HG02678 (cell line): ENCODE measurements around the gene SPTSSB.

Source experiments
- ATAC-seq: cut with Tn5 transposase; IDR thresholded peaks from one replicate; pipeline ENCODE4 v1.9.1; 2021; ENCODE audit warnings: mild to moderate bottlenecking, moderate library complexity; ENCODE audit not compliant: unreplicated experiment

The SPTSSB gene

DNA sequence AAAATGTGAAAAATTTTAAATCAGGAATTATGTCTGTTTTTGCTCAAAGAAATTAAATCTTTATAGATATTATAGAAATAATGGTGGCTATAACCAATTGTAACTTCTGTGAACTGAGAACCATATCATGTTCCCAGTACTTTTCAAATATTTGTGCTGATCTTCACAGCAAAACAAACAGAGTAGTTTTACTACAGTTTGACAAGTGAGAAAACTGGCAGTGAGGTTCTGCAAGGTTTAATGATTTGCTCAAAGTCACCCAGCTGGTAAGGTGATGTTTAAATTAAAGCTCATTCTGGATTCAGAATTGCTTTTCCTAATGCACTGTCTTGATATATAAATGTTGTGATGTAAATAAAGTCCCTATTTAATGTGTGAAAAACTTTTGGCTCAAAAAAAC lies 22.0 kb upstream of the SPTSSB start:
- ATAC-seq = no peak

DNA sequence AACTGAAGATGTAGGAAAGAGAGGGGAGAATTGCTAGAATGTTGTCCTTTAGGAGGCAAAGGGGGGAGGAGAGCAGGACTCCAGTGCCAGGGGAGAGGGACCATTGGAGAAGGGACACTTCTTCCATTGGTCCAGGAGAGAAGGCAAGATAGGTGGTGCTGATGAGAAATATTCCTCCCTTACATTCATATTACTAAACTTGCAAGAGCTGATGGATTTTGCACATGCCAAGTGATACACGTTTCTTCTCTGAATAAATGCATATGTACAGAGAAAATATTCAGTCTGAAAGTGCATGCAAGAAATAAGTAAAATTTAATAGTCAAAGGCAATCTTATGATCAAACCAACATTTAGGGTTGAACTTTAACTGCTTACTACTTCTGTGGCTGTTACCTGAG lies 21.5 kb upstream of the SPTSSB start:
- ATAC-seq = no peak

DNA sequence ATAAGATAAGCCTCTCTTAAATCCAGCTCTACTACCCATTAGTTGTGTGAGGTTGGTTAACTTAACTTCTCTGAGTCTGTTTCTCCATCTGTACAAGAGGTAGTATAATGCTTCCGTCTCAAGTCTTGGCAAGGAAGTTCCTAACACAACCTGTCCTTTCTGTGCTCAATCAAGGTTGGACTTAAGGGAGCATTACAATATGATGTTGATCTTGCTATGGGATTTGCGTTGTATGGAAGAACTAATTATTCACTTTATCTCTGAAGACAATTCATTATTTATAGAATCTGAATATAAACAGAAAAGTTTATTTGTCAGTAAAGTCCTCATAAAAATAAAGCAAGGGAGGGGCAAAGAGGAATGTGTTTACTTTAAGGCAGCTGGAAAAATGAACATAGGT lies 18.9 kb upstream of the SPTSSB start:
- ATAC-seq = no peak

DNA sequence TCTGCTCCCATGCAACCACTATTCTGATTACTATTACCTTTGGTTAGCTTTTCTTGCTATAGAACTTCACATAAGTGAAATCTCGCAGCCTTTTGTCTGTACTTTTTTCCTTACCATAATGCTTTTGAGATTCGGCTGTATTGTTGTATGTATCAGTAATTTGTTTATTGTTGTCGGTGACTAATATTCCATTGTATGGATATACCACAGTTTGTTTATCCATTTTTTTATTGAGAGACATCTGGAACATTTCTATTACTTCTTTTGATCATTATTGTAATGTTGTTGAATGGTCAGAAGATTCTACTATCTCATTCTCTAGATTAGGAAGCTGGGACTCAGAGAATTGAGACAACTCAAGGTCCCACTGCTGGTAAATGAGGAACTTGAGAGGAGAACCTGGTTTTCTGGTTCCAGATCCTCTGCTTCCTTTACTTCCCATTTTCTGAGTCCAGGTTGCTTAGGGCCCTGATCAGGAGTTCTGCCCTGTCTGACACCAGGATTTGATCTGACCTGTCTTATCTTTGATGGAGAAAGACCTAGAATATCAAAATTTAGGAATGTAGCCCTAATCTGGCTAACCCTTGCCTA lies 18.2 kb upstream of the SPTSSB start:
- ATAC-seq = no peak

DNA sequence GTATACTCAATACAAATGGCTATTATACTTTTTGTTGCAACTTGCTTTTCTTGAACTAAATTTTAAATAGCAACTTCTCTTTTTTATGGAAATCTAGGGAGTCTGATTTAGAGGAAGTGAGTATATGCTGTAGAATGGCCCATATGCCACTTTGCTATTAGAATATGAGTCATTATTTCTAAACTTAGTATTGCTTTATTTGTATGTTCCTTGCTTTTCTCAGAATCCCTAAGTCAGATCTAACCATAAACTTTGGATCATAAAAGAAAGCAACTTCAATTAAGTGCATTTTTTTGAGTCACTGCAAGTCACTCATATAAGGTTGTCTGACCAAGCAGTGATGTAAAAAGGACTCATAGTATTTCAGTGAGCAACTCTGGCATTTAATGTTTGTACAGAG lies 17.5 kb upstream of the SPTSSB start:
- no peak for ATAC-seq

DNA sequence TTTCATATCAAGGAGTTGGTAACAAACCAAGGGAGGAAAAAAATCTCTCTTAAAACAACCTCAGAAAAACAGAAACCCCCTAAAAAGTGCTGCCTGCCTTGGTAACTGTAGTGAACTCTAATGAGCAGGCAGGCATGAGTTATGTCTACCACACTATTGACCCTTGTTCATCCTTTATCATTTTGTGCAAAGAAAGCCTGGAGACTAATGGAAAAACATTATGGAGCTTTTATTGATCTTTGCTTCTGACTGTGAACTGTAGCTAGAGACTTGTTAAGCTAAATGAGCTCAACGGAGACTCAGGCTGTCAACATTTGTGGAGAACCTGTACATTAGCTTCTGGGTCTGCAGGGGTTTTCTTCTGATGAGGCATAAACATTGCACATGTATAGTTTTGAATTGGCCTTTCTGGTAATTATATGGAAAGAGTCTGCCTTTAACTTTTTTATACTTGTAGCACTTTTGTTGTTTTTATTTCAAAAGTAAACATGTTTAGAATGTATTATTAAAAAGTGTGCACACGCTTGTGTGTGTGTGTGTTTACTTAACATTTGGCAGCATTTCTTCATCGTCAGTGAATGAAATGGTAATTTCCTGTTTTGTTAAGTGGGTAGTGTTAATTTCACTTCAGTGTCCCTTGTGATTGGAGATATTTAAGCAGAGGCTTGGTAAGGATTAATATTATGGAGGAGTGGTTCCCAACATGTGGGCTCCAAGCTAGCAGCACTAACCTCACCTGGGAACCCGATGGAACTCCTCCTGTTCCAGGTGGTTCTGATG lies 15.9 kb upstream of the SPTSSB start:
- no peak for ATAC-seq

DNA sequence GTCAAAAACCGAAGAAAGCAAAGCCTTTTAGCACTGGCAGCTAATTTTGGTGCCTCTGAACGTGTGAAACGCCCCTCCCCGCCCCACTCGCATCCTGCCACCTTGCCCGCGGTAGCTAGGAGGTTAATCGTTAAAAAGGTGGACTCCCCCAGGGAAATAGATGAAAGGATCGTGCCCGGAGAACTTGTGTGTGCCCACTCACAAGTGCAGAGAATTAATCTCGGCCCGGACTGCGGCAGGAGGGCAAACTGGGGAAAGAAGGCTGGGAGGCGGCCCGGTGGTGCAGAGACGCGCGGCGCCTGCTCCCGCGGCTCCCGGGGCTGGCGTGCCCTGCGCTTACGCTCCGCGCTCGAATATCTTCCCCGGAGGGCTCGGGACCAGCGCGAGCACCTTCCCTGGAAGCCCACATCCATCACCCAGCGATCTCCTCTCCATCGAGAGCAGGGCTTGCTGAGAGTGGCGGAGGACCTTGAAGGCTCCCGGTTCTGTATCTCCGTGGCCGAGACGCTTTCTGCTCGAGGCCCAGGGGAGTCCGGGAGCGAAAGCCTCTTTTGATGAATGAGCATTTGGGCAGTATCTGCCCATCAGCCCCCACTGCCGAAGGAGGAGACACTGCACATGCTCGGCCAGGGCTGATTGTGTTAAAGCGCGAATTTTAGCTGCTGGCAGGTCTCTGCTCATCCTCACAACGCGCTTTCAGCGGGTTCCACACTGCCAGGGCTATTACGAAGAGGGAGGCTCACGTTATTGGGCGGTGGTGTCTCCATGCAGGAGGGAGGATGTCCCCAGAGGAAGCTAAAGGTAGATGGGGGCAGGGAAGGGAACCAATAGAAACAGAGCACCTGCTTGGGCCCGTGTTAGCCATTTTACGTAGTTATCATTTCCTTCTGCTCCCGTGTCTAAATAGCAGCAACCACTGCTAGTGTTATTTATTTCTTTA lies 1.3 kb upstream of the SPTSSB start:
- peak; percentile 40 for ATAC-seq

DNA sequence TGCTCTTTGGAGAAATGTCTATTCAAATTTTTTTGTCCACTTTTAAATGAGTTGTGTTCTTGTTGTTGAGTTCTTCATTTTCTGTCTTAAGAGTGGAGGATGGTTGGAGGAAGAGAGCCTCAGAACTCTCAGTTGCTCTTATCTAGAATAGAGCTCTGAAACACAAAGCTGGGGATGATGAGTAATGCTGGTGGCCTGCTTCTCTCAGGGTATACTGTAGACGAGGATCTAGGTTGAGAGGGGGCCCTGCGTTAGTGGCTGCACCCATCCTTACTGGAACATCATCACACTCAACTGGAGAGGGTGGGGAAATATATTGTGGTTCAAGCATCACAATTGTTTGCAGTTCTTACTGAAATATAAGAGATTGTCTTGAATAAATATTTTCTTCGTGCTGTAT lies 1.8 kb downstream of the SPTSSB start:
- ATAC-seq = no peak

DNA sequence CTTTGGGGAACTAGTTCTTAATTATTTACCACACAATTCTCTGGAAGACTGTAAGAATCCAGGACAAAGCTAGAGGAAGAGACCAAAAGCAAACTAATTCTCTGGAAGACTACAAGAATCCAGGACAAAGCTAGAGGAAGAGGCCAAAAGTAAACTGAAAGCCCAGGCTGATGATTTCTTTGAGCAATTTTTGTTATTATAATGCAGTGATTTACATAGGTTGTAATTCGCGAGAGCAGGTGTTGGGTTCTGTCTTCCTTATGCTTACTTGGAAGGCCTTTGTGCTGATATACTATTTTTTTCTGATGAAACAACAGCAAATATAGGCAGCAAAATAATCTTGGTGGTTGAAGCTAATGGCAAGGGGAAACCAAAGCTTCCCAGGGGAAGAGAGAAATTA lies 5.2 kb downstream of the SPTSSB start:
- no peak for ATAC-seq

DNA sequence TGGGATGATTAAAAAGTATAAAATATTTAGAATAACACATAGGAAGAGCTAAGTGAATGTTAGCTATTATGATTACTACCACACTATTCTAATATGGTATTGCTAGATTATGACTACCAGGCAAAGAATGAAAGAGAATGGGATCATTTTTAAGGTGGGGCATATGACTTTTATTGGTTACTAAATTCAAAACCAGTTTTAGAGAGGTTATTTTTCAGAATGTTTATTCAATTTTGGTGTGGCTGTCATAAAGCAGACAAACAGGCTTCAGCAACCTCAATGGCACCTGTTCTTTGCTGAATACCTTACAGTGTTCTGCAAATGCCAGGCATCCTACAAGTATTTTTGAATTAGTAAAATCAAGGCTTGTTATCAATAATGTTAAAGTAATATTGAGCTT lies 12.8 kb downstream of the SPTSSB start:
- no peak for ATAC-seq

DNA sequence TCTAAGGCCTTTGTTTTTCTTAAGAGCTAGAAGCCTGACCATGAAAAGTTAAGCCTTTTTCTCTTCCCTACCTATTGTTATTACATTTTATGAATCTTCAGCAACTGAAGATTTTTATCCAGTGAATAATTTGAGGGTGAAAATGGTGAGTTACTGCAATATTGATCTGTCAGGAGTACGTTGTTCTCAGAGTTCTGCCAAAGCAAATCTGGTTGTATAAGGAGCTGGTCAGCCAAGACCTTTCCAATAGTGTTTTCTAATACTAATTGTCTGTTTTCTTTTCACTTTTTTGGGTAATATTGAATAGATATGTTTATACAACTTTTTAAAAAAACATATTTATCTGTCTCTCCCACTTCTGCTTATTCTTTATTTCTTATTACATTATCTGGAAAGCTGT lies 15.0 kb downstream of the SPTSSB start:
- ATAC-seq = no peak

DNA sequence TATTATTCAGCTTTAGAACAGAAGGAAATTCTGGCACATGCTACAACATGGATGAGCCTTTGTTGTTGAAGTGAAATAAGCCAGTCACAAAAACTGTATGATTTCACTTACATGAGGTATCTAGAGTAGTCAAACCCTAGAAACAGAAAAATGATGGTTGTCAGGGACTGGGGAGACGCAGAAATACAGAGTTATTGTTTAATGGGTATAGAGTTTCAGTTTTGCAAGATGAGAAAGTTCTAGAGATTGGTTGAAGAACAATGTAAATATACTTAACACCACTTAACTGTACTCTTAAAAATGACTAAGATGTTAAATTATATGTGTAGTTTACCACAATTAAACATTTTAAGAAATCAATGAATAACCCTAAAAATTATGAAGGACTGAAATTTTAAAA lies 15.8 kb downstream of the SPTSSB start:
- ATAC-seq = no peak

DNA sequence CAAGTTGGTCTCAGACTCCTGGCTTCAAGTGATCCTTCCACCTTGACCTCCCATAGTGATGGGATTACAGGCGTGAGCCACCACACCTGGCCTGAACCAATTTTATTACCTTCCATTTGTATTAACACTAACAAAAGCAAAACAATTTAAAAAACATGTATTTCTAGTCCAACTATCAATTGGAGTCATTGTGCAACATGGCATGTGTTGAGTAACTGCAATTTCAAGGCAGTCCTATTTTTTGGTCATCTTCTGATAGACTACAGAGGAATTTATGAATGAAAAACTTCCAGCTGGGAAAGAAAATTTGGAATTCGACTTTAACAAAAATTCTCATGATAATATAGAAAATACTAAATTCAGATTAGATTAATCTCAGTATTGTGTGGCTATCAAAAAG lies 16.8 kb downstream of the SPTSSB start:
- ATAC-seq = no peak

DNA sequence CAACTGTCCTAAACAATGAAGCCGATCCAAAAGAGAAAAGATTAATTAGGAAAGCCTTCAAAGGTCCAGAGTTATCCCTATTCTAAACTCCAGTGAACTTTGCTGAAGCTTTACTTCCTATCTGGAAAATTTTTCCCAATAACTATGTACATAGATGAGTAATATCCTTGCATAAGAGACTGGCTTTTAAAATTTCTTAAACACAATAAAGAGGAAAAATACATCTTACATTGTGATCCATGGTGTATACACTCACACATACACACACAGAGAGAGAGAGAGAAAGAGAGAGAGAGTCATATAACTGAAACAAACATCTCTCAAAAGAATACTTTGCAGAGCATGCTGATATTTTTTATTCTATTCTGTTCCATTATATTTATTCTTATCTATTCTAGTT lies 20.0 kb downstream of the SPTSSB start:
- ATAC-seq = no peak

DNA sequence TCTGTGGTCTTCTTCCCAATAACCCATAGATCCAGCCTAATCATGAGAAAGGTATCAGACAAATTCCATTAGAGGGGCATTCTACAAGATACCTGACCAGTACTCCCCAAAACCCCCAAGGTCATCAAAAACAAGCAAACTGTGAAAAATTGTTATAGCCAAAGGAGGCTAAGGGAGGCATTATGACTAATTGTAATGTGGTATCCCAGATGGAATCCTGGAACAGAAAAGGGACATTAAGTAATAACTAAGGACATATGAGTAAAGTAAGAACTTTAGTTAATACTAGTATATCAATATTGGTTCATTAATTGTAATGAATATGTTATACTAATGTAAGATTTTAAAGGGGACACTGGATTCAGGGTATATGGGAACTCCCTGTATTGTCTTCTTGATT lies 20.4 kb downstream of the SPTSSB start:
- no peak for ATAC-seq

DNA sequence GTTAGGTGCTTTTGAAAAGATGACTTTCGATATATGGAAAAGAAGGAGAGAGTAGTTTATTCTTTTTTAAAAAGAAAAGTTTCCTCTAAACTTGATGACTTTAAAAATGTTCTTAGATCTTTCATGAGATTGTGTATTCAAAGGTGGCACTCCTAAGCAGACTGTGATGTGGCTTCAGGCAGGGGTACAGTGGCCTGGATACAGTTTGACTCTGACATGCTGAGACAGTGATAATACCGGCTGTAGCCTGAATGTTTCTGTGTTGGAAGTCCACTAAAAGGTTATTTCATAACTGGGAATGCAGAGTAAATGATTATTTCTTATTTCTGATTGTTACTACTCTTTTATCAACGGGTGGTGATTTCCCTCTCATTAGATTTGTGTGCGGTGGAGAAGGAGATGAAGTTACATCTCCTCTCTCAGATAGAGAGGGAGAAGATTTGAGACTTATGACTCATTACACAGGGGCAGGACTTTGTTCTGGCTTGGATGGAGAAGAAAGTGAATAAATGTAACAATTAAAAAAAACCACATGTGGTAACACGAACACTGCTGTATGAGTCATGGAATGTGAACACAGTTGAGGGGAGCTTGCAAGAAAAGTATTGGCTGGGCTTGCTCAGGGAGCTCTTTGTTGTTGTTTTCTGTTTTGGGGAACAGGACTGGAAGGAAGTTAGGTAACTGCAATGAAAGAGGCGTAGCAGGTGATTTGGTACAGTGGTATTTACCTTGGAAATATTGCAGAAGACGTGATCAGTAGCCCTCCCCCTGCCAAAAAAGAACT lies 21.6 kb downstream of the SPTSSB start:
- no peak for ATAC-seq

DNA sequence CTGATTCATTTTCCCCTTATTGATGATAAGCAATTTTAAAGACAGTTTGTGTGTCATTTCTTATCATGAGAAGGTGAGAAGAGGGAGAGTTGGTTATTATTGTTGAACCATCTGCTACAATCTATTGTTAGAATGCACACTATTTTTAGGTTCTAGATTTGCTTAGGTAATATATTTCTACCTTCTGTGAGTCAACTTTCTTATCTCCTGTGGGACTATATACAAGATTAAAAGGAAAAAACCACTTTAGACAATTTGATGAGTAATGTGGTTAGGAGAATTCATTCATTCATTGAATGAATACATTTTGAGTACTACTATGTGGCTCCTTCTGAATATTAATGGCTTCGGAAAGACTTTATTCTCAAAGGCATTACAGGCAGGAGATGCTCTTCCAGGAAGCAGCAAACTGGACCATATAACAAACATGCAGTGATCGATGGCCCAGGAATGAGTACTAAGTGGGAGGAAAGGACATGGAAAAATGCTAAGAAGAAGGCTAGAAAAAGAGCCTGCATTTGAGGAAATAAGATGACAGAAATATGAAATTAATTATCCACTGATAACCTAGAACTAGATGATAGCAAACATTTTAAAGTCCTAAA lies 22.4 kb downstream of the SPTSSB start:
- ATAC-seq = no peak

DNA sequence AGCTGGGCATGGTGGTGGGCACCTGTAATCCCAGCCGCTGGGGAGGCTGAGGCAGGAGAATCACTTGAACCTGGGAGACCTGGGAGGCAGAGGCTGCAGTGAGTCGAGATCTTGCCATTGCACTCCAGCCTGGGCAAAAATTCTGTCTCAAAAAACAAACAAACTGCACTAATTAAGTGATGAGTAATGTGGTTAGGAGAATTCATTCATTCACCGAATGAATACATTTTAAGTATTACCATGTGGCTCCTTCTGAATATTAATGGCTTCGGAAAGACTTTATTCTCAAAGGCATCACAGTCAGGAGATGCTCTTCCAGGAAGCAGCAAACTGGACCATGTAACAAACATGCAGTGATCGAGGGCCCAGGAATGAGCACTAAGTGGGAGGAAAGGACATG lies 23.6 kb downstream of the SPTSSB start:
- ATAC-seq = no peak

DNA sequence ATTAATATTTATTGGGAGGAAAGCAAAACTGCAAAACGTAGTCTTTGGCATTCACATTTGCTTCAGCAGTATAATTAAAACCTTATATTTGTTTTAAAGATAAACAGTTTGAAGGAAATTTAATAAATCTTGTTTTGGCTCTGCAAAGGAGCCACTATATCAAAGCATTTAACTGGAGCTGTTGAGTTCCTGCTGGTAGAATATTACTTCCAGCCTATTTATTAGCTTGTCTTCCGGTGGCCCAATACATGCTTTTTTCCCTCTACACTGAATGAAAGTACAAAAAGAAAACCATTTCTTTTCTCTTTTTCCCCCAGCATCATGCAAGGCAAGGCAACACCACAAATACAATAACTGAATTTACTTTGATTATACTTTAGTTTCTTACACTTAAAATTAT lies 26.3 kb downstream of the SPTSSB start:
- no peak for ATAC-seq

DNA sequence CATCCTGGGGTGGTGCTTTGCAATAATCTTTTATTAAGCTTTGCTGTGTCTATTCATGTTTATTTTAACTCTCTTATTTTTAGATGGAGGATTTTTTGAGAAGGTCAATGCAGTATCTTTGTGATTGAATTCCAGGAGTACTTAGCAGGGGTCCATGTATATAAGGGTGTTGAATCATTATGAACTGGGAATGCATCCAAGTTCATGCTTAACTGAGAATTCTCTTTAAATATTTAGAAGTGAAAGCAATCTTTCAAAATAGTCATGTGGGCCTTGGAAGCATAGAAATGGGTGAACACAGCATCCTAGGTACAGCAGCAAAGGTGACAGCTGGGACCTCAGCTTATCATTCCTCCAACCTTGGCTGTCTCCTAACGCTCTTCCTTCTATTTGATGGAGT lies 27.3 kb downstream of the SPTSSB start:
- ATAC-seq = no peak

DNA sequence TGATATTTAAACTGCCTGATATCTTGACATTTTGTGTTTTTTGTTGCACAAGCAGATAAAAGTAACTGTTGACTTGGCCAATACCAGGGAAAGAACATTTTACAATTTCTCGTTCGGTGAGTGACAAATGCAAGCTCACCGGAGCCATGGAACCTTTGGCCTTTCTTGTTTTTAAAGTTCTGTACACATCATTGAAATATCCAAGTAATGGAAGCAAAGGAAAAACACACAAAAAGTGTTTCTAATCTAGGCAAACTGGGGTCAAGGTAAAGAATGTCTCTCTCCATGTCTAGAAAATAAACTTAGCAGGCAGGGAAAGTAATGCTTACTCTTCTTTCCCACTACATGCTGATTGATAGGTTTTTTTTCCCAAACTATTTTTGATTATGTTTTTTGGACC lies 27.8 kb downstream of the SPTSSB start:
- ATAC-seq = no peak
